PFSK-1 (cell line): ENCODE results near the gene HDAC4.

Experiments
- POLR2AphosphoS5 ChIP-seq: IDR thresholded peaks from 2 replicates; pipeline ENCODE4 v1.6.1; 2012; ENCODE audit warnings: low read depth, mild to moderate bottlenecking, control low read depth, low read length, moderate library complexity
- TF ChIP-seq, protein P1 (sequence below), 2 experiments: IDR thresholded peaks; 2 replicates each; pipeline versions ENCODE4 v1.6.1 to v1.8.0; 2011 to 2012; ENCODE audit warnings: low read depth in 2 of 2, low read length in 2 of 2, control low read depth in 1 of 2, inconsistent platforms in 1 of 2, mild to moderate bottlenecking in 1 of 2, moderate library complexity in 1 of 2; ENCODE audit not compliant: insufficient read depth in 1 of 2

DNA sequence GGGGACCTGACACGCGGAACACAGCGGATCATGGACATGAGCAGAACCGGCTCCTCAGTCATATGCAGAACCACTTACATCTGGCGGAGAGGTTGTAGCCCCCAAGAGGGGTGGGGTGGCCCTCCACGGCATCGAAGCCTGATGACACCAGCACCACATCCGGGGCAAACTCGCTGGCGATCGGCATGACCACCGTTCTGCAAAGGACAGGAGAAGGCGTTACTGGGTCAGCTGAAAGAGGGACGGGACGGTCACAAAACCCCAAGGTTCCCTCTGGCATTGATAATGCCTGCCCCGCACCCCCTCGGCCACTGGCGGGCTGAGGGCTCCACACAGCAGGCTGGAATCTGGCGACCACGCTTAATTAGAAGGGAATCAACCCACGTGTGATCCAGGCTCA, 332.4 kb downstream of the HDAC4 start:
- no peak for TF ChIP-seq POLR2AphosphoS5
- TF ChIP-seq, protein P1, sequence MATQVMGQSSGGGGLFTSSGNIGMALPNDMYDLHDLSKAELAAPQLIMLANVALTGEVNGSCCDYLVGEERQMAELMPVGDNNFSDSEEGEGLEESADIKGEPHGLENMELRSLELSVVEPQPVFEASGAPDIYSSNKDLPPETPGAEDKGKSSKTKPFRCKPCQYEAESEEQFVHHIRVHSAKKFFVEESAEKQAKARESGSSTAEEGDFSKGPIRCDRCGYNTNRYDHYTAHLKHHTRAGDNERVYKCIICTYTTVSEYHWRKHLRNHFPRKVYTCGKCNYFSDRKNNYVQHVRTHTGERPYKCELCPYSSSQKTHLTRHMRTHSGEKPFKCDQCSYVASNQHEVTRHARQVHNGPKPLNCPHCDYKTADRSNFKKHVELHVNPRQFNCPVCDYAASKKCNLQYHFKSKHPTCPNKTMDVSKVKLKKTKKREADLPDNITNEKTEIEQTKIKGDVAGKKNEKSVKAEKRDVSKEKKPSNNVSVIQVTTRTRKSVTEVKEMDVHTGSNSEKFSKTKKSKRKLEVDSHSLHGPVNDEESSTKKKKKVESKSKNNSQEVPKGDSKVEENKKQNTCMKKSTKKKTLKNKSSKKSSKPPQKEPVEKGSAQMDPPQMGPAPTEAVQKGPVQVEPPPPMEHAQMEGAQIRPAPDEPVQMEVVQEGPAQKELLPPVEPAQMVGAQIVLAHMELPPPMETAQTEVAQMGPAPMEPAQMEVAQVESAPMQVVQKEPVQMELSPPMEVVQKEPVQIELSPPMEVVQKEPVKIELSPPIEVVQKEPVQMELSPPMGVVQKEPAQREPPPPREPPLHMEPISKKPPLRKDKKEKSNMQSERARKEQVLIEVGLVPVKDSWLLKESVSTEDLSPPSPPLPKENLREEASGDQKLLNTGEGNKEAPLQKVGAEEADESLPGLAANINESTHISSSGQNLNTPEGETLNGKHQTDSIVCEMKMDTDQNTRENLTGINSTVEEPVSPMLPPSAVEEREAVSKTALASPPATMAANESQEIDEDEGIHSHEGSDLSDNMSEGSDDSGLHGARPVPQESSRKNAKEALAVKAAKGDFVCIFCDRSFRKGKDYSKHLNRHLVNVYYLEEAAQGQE (IDR thresholded peaks at IDR 0.05; ENCODE audit: insufficient read depth in 1 of 2, low read depth in 2 of 2, low read length in 2 of 2) = no peak
